Smooth muscle cell (in vitro differentiated cells): ENCODE data around the gene PABPC4L. TPM values are rescaled to one million over a fixed set of nuclear protein-coding genes. Genes with fewer than 3 reads are reported as not detected.
A peak's percentile ranks its signal among the peaks of the same experiment; 100 is the strongest.

ENCODE experiments used
- DNase-seq: peaks from one replicate; lab custom pipeline; 2025; ENCODE audit not compliant: unreplicated experiment; lab: John Stamatoyannopoulos, UW
- H2AFZ ChIP-seq: fragments of 200-600 bp; sonication (generic); 2 replicates; pipeline ENCODE4 v1.6.0; 2016; ENCODE audit warnings: antibody characterized with exemption, low read depth, mild to moderate bottlenecking
- H3F3A ChIP-seq: fragments of 200-600 bp; sonication (generic); 2 replicates; pipeline ENCODE4 v1.6.0; 2017; ENCODE audit warnings: antibody characterized with exemption, low read depth
- H3K27ac ChIP-seq: fragments of 200-600 bp; sonication (generic); 2 replicates; pipeline ENCODE4 v1.5.1; 2016; ENCODE audit warnings: low read depth, mild to moderate bottlenecking
- H3K27me3 ChIP-seq: fragments of 200-600 bp; sonication (generic); 2 replicates; pipeline ENCODE4 v1.6.1; 2016; ENCODE audit warnings: low read depth, mild to moderate bottlenecking
- H3K36me3 ChIP-seq: fragments of 200-600 bp; sonication (generic); 2 replicates; pipeline ENCODE4 v1.5.1; 2016; ENCODE audit warnings: low read depth
- H3K4me1 ChIP-seq: fragments of 200-600 bp; sonication (generic); 2 replicates; pipeline ENCODE4 v1.5.1; 2016; ENCODE audit warnings: low read depth
- H3K4me2 ChIP-seq: fragments of 200-600 bp; sonication (generic); 2 replicates; pipeline ENCODE4 v1.6.0; 2016; ENCODE audit warnings: mild to moderate bottlenecking
- H3K4me3 ChIP-seq: fragments of 200-600 bp; sonication (generic); 2 replicates; pipeline ENCODE4 v1.5.1; 2016; ENCODE audit warnings: mild to moderate bottlenecking
- H3K79me2 ChIP-seq: fragments of 200-600 bp; sonication (generic); 2 replicates; pipeline ENCODE4 v1.6.0; 2016; ENCODE audit warnings: low read depth, mild to moderate bottlenecking
- H3K9ac ChIP-seq: fragments of 200-600 bp; sonication (generic); 2 replicates; pipeline ENCODE4 v1.6.0; 2016; ENCODE audit warnings: low read depth
- H3K9me3 ChIP-seq: fragments of 200-600 bp; sonication (generic); replicated peaks from 2 replicates; pipeline ENCODE4 v1.5.1; 2016; ENCODE audit warnings: low read depth
- H4K20me1 ChIP-seq: fragments of 200-600 bp; sonication (generic); 2 replicates; pipeline ENCODE4 v1.6.0; 2016; ENCODE audit warnings: low read depth
- WGBS: methylation state at CpG from one replicate; pipeline ENCODE4 v1.1.7; 2016; ENCODE audit warnings: low lambda C conversion rate; 5-methylcytosine and 5-hydroxymethylcytosine counted together
- polyA plus RNA-seq: library from polyadenylated mRNA; unstranded; fragments of >200 nt; fragmentation: Nextera tagmentation; extraction: Ambion mirVana; gene quantifications from 2 replicates; pipeline ENCODE4 v1.2.1, GENCODE V29; 2016
- total RNA-seq: library from RNA; depleted of rRNA; stranded (reverse); fragments of >200 nt; gene quantifications from 2 replicates; pipeline ENCODE4 v1.2.3, GENCODE V29; 2014
- TF ChIP-seq, protein P1 (sequence below): fragments of 200-600 bp; sonication (generic); IDR thresholded peaks from 2 replicates; pipeline ENCODE4 v1.5.1; 2017; ENCODE audit warnings: borderline replicate concordance, mild to moderate bottlenecking, antibody characterized with exemption; ENCODE audit not compliant: insufficient read depth, poor library complexity, severe bottlenecking

Gene PABPC4L
- total and polyA plus RNA-seq, 2 experiments from 2014 or later: 14.2 to 50.2 TPM

DNA sequence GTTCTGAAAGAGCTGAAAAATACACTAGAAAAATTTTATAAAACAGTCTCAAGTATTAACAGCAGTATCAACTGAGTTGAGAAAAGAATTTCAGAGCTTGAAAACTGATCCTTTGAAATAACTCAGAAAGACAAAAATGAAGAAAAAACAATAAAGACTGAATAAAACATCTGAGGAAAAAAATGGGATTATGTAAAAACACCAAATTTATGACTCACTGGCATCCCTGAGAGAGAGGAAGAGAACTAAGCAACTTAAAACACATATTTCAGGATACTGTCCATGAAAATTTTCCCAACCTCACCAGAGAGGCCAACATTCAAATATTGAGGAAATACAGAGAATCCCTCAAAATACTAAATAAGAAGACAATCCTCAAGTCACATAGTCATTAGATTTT is 22.9 kb downstream of the PABPC4L start:
- Histone ChIP-seq H3K27ac (peak overlapping the region; percentile 28), H2AFZ (no peak overlapping the region), H4K20me1 (no peaks in the 10 kb centered on the region), H3K36me3 (no peaks in the 10 kb centered on the region), H3K9ac (no peak overlapping the region), H3K4me2 (no peak overlapping the region), H3F3A (peaks cover 4% of the 10 kb centered on the region), H3K9me3 (peaks cover 9% of the 10 kb centered on the region), H3K27me3 (no peaks in the 10 kb centered on the region), H3K79me2 (peaks cover 14% of the 10 kb centered on the region), H3K4me3 (no peak overlapping the region), H3K4me1 (no peaks in the 10 kb centered on the region)
- TF ChIP-seq, protein P1, sequence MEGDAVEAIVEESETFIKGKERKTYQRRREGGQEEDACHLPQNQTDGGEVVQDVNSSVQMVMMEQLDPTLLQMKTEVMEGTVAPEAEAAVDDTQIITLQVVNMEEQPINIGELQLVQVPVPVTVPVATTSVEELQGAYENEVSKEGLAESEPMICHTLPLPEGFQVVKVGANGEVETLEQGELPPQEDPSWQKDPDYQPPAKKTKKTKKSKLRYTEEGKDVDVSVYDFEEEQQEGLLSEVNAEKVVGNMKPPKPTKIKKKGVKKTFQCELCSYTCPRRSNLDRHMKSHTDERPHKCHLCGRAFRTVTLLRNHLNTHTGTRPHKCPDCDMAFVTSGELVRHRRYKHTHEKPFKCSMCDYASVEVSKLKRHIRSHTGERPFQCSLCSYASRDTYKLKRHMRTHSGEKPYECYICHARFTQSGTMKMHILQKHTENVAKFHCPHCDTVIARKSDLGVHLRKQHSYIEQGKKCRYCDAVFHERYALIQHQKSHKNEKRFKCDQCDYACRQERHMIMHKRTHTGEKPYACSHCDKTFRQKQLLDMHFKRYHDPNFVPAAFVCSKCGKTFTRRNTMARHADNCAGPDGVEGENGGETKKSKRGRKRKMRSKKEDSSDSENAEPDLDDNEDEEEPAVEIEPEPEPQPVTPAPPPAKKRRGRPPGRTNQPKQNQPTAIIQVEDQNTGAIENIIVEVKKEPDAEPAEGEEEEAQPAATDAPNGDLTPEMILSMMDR: no peak
- DNase-seq: no peak

DNA sequence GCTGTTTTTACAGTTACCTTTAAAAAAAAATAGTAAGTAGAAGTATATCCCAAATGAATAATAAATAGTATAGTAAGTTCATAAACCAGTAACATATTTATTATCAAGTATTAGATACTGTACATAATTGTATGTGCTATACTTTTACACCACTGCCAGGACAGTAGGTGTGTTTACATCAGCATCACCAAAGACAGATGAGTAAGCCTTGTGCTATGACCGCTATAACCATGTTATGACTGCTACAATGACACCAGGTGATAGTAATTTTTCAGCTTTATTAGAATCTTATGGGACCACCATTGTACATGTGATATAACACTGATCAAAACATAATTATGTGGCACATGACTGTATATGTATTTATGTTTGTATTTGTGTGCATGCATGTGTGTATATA is 27.3 kb downstream of the PABPC4L start:
- Histone ChIP-seq H3K27me3 (no peaks in the 10 kb centered on the region), H3K9ac (no peak overlapping the region), H3K36me3 (peaks cover 4% of the 10 kb centered on the region), H3K9me3 (peaks cover 4% of the 10 kb centered on the region), H3K4me2 (no peak overlapping the region), H3K4me1 (no peaks in the 10 kb centered on the region), H4K20me1 (no peaks in the 10 kb centered on the region), H3K4me3 (no peak overlapping the region), H3K79me2 (peaks cover 9% of the 10 kb centered on the region), H3F3A (peaks cover 4% of the 10 kb centered on the region), H3K27ac (no peak overlapping the region), H2AFZ (no peak overlapping the region)
- WGBS: 97% methylated on average over 1 of the region's 1 CpG
- TF ChIP-seq, protein P1: no peak
- DNase-seq: no peak

DNA sequence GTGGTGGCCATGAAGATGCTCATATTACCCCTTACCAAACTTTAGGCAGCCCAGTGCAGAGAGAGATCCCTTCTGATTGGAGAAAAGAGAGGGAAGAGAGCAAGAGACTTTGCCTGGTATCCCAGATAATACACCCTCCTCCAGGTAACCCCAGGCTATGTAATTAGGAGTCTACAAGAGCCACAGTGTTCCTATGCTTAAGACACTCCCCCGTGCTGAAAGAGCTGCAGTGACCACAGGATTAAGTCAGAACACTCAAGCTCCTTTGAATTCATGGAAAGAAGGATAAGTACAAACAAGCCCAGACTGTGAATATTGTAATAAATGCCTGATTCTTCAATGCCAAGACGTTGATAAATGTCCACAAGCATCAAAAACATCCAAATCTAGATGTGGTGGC is 41.4 kb downstream of the PABPC4L start:
- TF ChIP-seq, protein P1: no peak
- H3K9me3 ChIP-seq: no peaks in the 10 kb centered on the region
- H3K4me2 ChIP-seq: no peak overlapping the region
- DNase-seq: no peak
- H3K27ac ChIP-seq: no peak overlapping the region
- H3K4me3 ChIP-seq: no peak overlapping the region
- H3F3A ChIP-seq: no peaks in the 10 kb centered on the region
- no peaks in the 10 kb centered on the region for H3K79me2 ChIP-seq
- H3K9ac ChIP-seq: no peak overlapping the region
- no peaks in the 10 kb centered on the region for H3K27me3 ChIP-seq
- no peaks in the 10 kb centered on the region for H4K20me1 ChIP-seq
- H3K4me1 ChIP-seq: no peaks in the 10 kb centered on the region
- no peak overlapping the region for H2AFZ ChIP-seq
- peaks cover 9% of the 10 kb centered on the region for H3K36me3 ChIP-seq
- WGBS: 45% methylated on average over 2 of the region's 2 CpGs

DNA sequence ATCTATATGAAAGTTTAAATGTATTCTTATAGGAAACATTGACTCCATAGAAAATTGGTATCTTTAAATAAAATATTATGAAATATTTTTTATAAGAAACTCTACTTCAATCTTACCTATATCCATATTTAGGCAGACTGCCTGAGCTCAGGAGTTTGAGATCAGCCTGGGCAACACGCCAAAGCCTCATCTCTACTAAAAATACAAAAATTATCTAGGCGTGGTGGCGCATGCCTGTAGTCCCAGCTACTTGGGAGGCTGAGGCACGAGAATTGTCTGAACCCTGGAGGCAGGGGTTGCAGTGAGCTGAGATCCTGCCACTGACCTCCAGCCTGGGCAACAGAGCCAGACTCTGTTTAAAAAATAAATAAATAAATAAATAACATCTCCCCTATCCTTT is 47.5 kb downstream of the PABPC4L start:
- Histone ChIP-seq H3K4me3 (no peak overlapping the region), H2AFZ (no peak overlapping the region), H3F3A (no peaks in the 10 kb centered on the region), H3K27me3 (no peaks in the 10 kb centered on the region), H3K9ac (no peak overlapping the region), H3K36me3 (no peaks in the 10 kb centered on the region), H4K20me1 (no peaks in the 10 kb centered on the region), H3K4me1 (no peaks in the 10 kb centered on the region), H3K4me2 (no peak overlapping the region), H3K79me2 (no peaks in the 10 kb centered on the region), H3K9me3 (no peaks in the 10 kb centered on the region), H3K27ac (no peak overlapping the region)
- 96% methylated on average over 4 of the region's 4 CpGs for WGBS
- TF ChIP-seq, protein P1: no peak
- no peak for DNase-seq
